ENCODE results near the gene HACD3. TPM values are rescaled to one million over a fixed set of nuclear protein-coding genes. Genes with fewer than 3 reads are reported as not detected.

HACD3 gene
- total and polyA plus RNA-seq, 2 of the 13 experiments (the other 11 are each of a cell fraction or from before 2014, with no cell fraction given), result 73.6 to 161 TPM

DNA sequence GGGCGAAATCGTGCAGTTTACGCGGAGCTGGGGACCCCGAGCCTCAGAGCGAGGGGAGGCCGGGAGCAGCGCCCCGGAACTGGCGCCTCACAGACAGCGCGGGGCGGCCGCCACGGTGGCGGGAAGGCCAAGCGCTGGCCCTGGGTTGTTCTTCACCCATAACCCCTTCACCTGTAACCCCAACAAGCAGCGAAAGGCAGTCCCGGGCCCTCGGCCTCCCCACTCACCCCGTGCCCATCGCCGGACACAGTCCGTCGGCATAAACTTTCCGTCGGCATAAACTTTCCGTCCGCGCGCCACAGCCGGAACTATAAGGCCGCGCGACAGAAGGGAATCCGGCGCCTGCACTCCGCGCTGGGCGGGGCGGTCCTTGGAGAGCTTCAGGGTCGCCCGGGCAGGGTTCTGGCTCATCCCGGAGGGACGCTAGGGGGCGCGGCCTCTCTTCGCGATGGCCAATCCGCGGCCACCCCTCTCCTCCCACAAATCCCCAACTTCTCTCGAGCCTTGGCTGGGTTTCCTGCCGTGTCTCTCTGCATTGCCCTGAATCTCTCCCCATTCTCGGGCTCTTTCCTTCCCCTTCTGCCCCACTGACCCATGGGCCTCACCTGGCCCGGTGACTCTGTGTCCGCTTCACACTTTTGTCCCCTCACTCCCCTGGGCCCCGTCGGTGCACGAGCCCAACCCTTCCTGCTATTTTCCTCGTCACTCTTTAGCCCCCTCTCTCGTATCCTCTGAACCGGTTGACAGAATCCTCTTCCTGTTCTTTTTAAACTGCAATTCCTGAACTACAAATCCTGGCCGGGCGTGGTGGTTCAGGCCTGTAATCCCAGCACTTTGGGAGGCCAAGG lies 80.8 kb downstream of the HACD3 start, which contains the start of gene INTS14 (continued):
- TF ChIP-seq, protein P1, sequence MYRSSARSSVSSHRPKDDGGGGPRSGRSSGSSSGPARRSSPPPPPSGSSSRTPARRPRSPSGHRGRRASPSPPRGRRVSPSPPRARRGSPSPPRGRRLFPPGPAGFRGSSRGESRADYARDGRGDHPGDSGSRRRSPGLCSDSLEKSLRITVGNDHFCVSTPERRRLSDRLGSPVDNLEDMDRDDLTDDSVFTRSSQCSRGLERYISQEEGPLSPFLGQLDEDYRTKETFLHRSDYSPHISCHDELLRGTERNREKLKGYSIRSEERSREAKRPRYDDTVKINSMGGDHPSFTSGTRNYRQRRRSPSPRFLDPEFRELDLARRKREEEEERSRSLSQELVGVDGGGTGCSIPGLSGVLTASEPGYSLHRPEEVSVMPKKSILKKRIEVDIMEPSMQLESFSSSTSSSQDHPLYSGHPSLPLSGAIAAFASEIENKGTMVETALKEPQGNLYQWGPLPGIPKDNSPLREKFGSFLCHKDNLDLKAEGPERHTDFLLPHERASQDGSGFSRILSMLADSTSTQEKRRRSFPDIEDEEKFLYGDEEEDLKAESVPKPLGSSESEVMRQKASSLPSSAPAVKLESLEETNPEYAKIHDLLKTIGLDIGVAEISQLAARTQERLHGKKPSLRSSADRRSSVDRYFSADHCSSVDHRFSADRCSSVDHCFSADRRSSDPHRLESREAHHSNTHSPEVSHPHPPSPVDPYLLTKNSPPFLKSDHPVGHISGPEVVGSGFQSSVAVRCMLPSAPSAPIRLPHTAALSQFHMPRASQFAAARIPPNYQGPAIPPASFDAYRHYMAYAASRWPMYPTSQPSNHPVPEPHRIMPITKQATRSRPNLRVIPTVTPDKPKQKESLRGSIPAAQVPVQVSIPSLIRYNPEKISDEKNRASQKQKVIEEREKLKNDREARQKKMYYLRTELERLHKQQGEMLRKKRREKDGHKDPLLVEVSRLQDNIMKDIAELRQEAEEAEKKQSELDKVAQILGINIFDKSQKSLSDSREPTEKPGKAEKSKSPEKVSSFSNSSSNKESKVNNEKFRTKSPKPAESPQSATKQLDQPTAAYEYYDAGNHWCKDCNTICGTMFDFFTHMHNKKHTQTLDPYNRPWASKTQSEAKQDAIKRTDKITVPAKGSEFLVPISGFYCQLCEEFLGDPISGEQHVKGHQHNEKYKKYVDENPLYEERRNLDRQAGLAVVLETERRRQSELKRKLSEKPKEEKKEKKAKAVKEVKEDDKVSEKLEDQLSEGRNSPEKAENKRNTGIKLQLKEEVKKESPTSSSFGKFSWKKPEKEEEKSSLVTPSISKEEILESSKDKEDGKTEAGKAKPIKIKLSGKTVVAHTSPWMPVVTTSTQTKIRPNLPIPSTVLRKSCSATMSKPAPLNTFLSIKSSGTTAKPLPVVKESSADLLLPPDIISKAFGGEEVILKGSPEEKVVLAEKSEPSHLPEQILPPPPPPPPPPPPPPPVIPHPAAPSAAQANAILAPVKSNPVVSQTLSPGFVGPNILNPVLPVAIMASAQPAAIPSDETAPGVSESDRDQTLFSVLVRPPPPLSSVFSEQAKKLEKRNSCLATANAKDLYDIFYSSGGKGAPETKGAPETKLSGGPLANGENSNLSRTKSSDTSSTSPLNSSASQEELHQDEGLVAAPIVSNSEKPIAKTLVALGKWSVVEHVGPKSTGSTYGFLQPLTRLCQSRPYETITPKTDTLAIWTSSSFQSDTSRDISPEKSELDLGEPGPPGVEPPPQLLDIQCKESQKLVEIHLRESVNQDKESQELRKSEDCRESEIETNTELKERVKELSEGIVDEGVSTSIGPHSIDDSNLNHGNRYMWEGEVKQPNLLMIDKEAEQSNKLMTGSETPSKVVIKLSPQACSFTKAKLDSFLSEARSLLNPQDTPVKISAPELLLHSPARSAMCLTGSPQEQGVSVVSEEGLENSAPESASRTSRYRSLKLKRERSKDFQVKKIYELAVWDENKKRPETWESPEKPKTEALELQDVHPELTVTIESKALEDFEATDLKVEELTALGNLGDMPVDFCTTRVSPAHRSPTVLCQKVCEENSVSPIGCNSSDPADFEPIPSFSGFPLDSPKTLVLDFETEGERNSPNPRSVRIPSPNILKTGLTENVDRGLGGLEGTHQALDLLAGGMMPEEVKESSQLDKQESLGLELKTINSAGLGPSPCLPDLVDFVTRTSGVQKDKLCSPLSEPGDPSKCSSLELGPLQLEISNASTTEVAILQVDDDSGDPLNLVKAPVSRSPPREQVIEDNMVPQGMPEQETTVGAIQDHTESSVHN (CRISPR knock-in tag; IDR thresholded peaks at IDR 0.05), result no peak; the same call in 1 of the 2 replicates
- TF ChIP-seq, protein P2, sequence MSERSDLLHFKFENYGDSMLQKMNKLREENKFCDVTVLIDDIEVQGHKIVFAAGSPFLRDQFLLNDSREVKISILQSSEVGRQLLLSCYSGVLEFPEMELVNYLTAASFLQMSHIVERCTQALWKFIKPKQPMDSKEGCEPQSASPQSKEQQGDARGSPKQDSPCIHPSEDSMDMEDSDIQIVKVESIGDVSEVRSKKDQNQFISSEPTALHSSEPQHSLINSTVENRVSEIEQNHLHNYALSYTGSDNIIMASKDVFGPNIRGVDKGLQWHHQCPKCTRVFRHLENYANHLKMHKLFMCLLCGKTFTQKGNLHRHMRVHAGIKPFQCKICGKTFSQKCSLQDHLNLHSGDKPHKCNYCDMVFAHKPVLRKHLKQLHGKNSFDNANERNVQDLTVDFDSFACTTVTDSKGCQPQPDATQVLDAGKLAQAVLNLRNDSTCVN (CRISPR knock-in tag; IDR thresholded peaks at IDR 0.05; ENCODE audit: borderline replicate concordance), result peak; percentile 90
- TF ChIP-seq WIZ (CRISPR knock-in tag; IDR thresholded peaks at IDR 0.05), result peak; percentile 94
- TF ChIP-seq MTF1 (CRISPR knock-in tag; IDR thresholded peaks at IDR 0.05), result no peak
- no peak for TF ChIP-seq SYNCRIP (IDR thresholded peaks at IDR 0.05; ENCODE audit: insufficient read depth, low read depth, low read length)
- no peak for TF ChIP-seq ZNF24 (IDR thresholded peaks at IDR 0.05)
- peak; percentile 82; the same call in 1 of the 2 replicates for TF ChIP-seq ZNF564 (CRISPR knock-in tag; IDR thresholded peaks at IDR 0.05)
- no peak for TF ChIP-seq ZNF260 (CRISPR knock-in tag; IDR thresholded peaks at IDR 0.05; ENCODE audit: borderline replicate concordance, low read depth)
- peak; percentile 38; the same call in 1 of the 2 replicates for TF ChIP-seq U2AF2 (IDR thresholded peaks at IDR 0.05; ENCODE audit: low read depth, low read length)
- TF ChIP-seq ZFP36L2 (CRISPR knock-in tag; IDR thresholded peaks at IDR 0.05), result no peak
- peak; percentile 87 for TF ChIP-seq HNRNPUL1 (IDR thresholded peaks at IDR 0.05; ENCODE audit: low read depth, low read length)
- no peak for TF ChIP-seq ZNF773 (CRISPR knock-in tag; IDR thresholded peaks at IDR 0.05; ENCODE audit: borderline replicate concordance)
- no peak for TF ChIP-seq SMARCE1 (IDR thresholded peaks at IDR 0.05; ENCODE audit: borderline replicate concordance)
- TF ChIP-seq ZNF205 (CRISPR knock-in tag; IDR thresholded peaks at IDR 0.05), result peak; percentile 88
- TF ChIP-seq, protein P3, sequence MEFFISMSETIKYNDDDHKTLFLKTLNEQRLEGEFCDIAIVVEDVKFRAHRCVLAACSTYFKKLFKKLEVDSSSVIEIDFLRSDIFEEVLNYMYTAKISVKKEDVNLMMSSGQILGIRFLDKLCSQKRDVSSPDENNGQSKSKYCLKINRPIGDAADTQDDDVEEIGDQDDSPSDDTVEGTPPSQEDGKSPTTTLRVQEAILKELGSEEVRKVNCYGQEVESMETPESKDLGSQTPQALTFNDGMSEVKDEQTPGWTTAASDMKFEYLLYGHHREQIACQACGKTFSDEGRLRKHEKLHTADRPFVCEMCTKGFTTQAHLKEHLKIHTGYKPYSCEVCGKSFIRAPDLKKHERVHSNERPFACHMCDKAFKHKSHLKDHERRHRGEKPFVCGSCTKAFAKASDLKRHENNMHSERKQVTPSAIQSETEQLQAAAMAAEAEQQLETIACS (CRISPR knock-in tag; IDR thresholded peaks at IDR 0.05), result peak; percentile 50; the same call in 1 of the 2 replicates
- TF ChIP-seq, protein P4, sequence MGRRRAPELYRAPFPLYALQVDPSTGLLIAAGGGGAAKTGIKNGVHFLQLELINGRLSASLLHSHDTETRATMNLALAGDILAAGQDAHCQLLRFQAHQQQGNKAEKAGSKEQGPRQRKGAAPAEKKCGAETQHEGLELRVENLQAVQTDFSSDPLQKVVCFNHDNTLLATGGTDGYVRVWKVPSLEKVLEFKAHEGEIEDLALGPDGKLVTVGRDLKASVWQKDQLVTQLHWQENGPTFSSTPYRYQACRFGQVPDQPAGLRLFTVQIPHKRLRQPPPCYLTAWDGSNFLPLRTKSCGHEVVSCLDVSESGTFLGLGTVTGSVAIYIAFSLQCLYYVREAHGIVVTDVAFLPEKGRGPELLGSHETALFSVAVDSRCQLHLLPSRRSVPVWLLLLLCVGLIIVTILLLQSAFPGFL (CRISPR knock-in tag; IDR thresholded peaks at IDR 0.05), result no peak

All from HepG2 (cell line).